Natural killer cell (primary cell): ENCODE measurements around the gene ZBED1. TPM values are rescaled to one million over a fixed set of nuclear protein-coding genes. Genes with fewer than 3 reads are reported as not detected.

ENCODE experiments used
- ATAC-seq, 3 donors: fragments of 150-1000 bp in 2 of 3; fragments of 200-7000 bp in 1 of 3; cut with Tn5 transposase; 1 replicate in 1 of 3; 2 replicates in 2 of 3; pipeline ENCODE4 v1.10.0; 2021; ENCODE audit warnings: mild to moderate bottlenecking in 2 of 3, moderate library complexity in 2 of 3
- DNase-seq, 2 donors: peaks; one replicate each; pipeline versions ENCODE4 v3.0.0 to v3.0.0-alpha.2; 2013 to 2021; ENCODE audit warnings: mixed read lengths in 1 of 2
- H3K27ac ChIP-seq: one replicate; pipeline ENCODE4 v1.5.1; 2013; ENCODE audit warnings: mild to moderate bottlenecking, low read length
- H3K27me3 ChIP-seq: one replicate; pipeline ENCODE4 v1.6.1; 2013; ENCODE audit warnings: low read length; ENCODE audit not compliant: control insufficient read depth, insufficient read depth
- H3K36me3 ChIP-seq: one replicate; pipeline ENCODE4 v1.6.1; 2013; ENCODE audit warnings: low read length; ENCODE audit not compliant: control insufficient read depth, insufficient read depth
- H3K4me1 ChIP-seq: one replicate; pipeline ENCODE4 v1.6.1; 2013; ENCODE audit warnings: low read length; ENCODE audit not compliant: control insufficient read depth, insufficient read depth
- H3K4me3 ChIP-seq: one replicate; pipeline ENCODE4 v1.5.1; 2013; ENCODE audit warnings: low read length
- H3K9me3 ChIP-seq: one replicate; pipeline ENCODE4 v1.6.1; 2013; ENCODE audit warnings: low read length; ENCODE audit not compliant: control insufficient read depth, insufficient read depth
- H3K27ac Mint-ChIP-seq, 2 donors: one replicate each; pipeline ENCODE4 v1.8.0; 2022; ENCODE audit warnings: mild to moderate bottlenecking in 2 of 2, mixed read lengths in 2 of 2, moderate library complexity in 1 of 2
- H3K27me3 Mint-ChIP-seq, 2 donors: one replicate each; pipeline ENCODE4 v1.8.0; 2022; ENCODE audit warnings: low read depth in 2 of 2, mixed read lengths in 2 of 2
- H3K36me3 Mint-ChIP-seq: one replicate; pipeline ENCODE4 v1.8.0; 2022; ENCODE audit warnings: mixed read lengths
- H3K4me1 Mint-ChIP-seq, 2 donors: one replicate each; pipeline ENCODE4 v1.8.0; 2022; ENCODE audit warnings: mixed read lengths in 2 of 2
- H3K4me3 Mint-ChIP-seq: one replicate; pipeline ENCODE4 v1.8.0; 2022; ENCODE audit warnings: mild to moderate bottlenecking, moderate library complexity, mixed read lengths
- H3K9me3 Mint-ChIP-seq, 2 donors: one replicate each; pipeline ENCODE4 v1.8.0; 2022; ENCODE audit warnings: mixed read lengths in 2 of 2
- CTCF ChIP-seq: fragments of 200-600 bp; IDR thresholded peaks from one replicate; pipeline ENCODE4 v1.8.0; 2022; ENCODE audit warnings: antibody characterized with exemption
- WGBS: methylation state at CpG from one replicate; pipeline ENCODE4 v1.1.7; 2013; ENCODE audit warnings: missing lambda C conversion rate; ENCODE audit not compliant: insufficient coverage; 5-methylcytosine and 5-hydroxymethylcytosine counted together
- intact Hi-C: fragments of 100-400 bp; cut with micrococcal nuclease; formaldehyde crosslinking; loops from one replicate; pipeline ENCODE4 v1.14.2; 2022
- total RNA-seq, 4 donors: library from RNA; stranded (reverse); fragments of 120-200 nt in 1 of 4; gene quantifications; one replicate each; pipeline versions ENCODE4 v1.2.3 to v1.2.4, GENCODE V29; 2013 to 2022

ZBED1 gene
- total RNA-seq, 3 donors from 2014 or later (not counting 1 experiment from before 2014, with no cell fraction given) = 30.5 to 36.3 (median 33.8) TPM

DNA sequence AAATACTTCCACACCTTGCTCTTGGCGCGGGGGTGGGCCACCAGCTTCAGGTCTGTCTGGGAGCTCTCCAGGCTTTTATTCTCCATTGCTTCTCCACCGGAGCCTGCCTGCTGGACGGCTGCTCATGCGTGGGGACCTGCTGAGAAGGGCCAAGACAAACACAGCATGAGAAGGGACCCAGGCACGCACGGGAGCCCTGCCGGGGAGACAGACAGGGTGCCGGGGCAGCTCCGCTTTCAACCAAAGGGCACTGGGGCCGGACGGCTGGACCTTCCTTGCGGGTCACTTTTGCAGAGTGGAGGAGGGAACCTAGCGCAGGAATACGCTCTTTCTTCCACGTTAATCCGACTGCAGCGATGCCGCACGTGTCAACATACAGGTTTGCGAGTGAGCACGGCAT is 10.1 kb downstream of the ZBED1 start:
- Histone ChIP-seq H3K27me3 (no peaks in the 10 kb centered on the region), H3K4me1 (no peaks in the 10 kb centered on the region), H3K9me3 (no peaks in the 10 kb centered on the region), H3K4me3 (no peak overlapping the region), H3K27ac (no peak overlapping the region), H3K36me3 (peaks cover 37% of the 10 kb centered on the region)
- H3K4me1 Mint-ChIP-seq = peaks cover 10 to 12% of the 10 kb centered on the region in 2 donors
- intact Hi-C loops = no loop called here
- no peak for TF ChIP-seq CTCF
- WGBS = over 99% methylated on average over 22 of the region's 22 CpGs
- H3K27me3 Mint-ChIP-seq = no peaks in the 10 kb centered on the region
- H3K36me3 Mint-ChIP-seq = no peaks in the 10 kb centered on the region
- no peaks in the 10 kb centered on the region for H3K9me3 Mint-ChIP-seq
- H3K4me3 Mint-ChIP-seq = no peak overlapping the region
- no peak for ATAC-seq
- no peak for DNase-seq
- no peak overlapping the region for H3K27ac Mint-ChIP-seq

- H3K36me3 Mint-ChIP-seq = no peaks in the 10 kb centered on the region
- H3K36me3 ChIP-seq = peaks cover 36% of the 10 kb centered on the region
- WGBS = 97% methylated on average over 65 of the region's 65 CpGs
These were observed 11.0 kb downstream of the ZBED1 start for GRCh38 chrX:2489446-2490445.

GRCh38 chrX:2488621-2489285 is 12.0 kb downstream of the ZBED1 start:
- TF ChIP-seq CTCF = no peak
- WGBS = 98% methylated on average over 50 of the region's 50 CpGs
- DNase-seq (no peak), ATAC-seq (no peak)
- intact Hi-C loops = no loop called here
- no peaks in the 10 kb centered on the region for H3K9me3 Mint-ChIP-seq
- H3K27ac Mint-ChIP-seq = no peak overlapping the region
- no peak overlapping the region for H3K27ac ChIP-seq
- H3K4me3 Mint-ChIP-seq = no peak overlapping the region
- no peaks in the 10 kb centered on the region for H3K36me3 Mint-ChIP-seq
- H3K4me1 Mint-ChIP-seq = peaks cover 7 to 12% of the 10 kb centered on the region in 2 donors
- H3K4me1 ChIP-seq = no peaks in the 10 kb centered on the region
- H3K27me3 Mint-ChIP-seq = no peaks in the 10 kb centered on the region
- no peaks in the 10 kb centered on the region for H3K27me3 ChIP-seq
- H3K9me3 ChIP-seq = no peaks in the 10 kb centered on the region
- H3K4me3 ChIP-seq = no peak overlapping the region
- peaks cover 36% of the 10 kb centered on the region for H3K36me3 ChIP-seq

More at GRCh38 chrX:2489446-2490445, 11.0 kb downstream of the ZBED1 start:
- Mint-ChIP-seq H3K9me3 (no peaks in the 10 kb centered on the region), H3K27me3 (no peaks in the 10 kb centered on the region), H3K4me1 (peaks cover 7 to 12% of the 10 kb centered on the region in 2 donors), H3K27ac (no peak overlapping the region), H3K4me3 (no peak overlapping the region)
- H3K27me3 ChIP-seq = no peaks in the 10 kb centered on the region
- ATAC-seq = no peak
- H3K9me3 ChIP-seq = no peaks in the 10 kb centered on the region
- no peaks in the 10 kb centered on the region for H3K4me1 ChIP-seq
- TF ChIP-seq CTCF = no peak
- H3K4me3 ChIP-seq = no peak overlapping the region
- DNase-seq = no peak
- intact Hi-C loops = no loop called here
- H3K27ac ChIP-seq = no peak overlapping the region
